Measurements from ENCODE around the gene MARK3. TPM values are rescaled to one million over a fixed set of nuclear protein-coding genes. Genes with fewer than 3 reads are reported as not detected.

Gene MARK3
- total RNA-seq, 2 donors from 2014 or later = 87.2 to 147 TPM

DNA sequence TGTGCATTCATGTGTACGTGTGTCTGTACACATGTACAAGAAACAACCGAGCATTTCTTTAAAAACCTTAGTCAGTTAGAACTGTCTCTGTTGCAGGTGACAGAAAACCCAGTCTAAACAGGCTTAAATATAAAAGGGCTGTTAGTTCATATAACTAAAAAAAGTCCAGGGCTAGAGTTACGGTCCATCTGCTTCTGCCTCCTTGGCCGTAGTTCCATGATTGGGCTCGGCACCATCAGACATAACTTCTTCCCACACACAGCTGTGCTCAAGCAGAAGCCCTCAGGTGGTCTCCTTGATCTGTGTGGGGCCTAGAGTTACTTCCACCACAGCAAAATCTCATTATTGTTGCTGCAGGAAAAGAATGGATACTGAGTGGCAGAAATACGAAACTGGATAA is 102.9 kb downstream of the MARK3 start:
- ATAC-seq (no peak), DNase-seq (no peak)
- TF ChIP-seq POLR2A (IDR thresholded peaks at IDR 0.05) (no peak), CTCF (IDR thresholded peaks at IDR 0.05) (no peak)
- Histone ChIP-seq H3K27ac (no peak overlapping the region), H3K9me3 (no peaks in the 10 kb centered on the region), H3K27me3 (no peaks in the 10 kb centered on the region), H3K4me1 (peaks cover 4% of the 10 kb centered on the region), H3K4me3 (no peak overlapping the region), H3K36me3 (replicated peaks in 1 of 2; ENCODE audit: insufficient read depth in 1 of 2, low read depth in 2 of 2) (peaks cover 0 to 12% of the 10 kb centered on the region in 2 donors)
- 94 to 97% methylated on average over 6 of the region's 6 CpGs for WGBS, 2 donors
- intact Hi-C loops (cut with DNase I) = no loop called here

DNA sequence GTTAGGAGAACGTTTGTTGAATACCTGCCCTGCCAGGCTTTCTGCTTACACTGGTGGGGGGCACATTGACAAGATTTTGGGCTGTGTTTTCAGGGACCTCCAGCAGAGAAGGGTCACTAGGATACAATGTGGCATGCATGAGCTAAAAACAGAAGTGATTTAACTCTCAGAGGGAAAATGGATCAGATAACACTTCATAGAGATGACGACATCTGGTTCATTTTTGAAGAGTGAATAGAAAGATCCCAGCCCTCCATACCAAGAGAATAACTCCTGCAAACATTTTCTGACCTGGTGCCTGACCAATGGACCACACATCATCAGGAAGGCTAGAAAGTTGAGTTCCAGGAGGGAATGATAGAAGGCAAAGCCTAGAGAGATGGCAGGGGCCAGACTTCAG is 103.7 kb downstream of the MARK3 start:
- TF ChIP-seq POLR2A (IDR thresholded peaks at IDR 0.05) (no peak), CTCF (IDR thresholded peaks at IDR 0.05) (no peak)
- Histone ChIP-seq H3K9me3 (no peaks in the 10 kb centered on the region), H3K4me1 (peaks cover 4% of the 10 kb centered on the region), H3K4me3 (no peak overlapping the region), H3K27me3 (no peaks in the 10 kb centered on the region), H3K36me3 (replicated peaks in 1 of 2; ENCODE audit: insufficient read depth in 1 of 2, low read depth in 2 of 2) (peaks cover 0 to 14% of the 10 kb centered on the region in 2 donors), H3K27ac (no peak overlapping the region)
- DNase-seq (no peak), ATAC-seq (no peak)
- 80 to 84% methylated on average over 2 of the region's 2 CpGs for WGBS, 2 donors
- intact Hi-C loops (cut with DNase I) = no loop called here

GRCh38 chr14:103489621-103490020 is 104.4 kb downstream of the MARK3 start:
- DNase-seq = no peak
- Histone ChIP-seq H3K4me3 (no peak overlapping the region), H3K36me3 (replicated peaks in 1 of 2; ENCODE audit: insufficient read depth in 1 of 2, low read depth in 2 of 2) (peaks cover 0 to 16% of the 10 kb centered on the region in 2 donors), H3K27ac (no peak overlapping the region), H3K4me1 (peaks cover 4% of the 10 kb centered on the region), H3K27me3 (no peaks in the 10 kb centered on the region), H3K9me3 (no peaks in the 10 kb centered on the region)
- intact Hi-C loops (cut with DNase I) = no loop called here
- no peak for ATAC-seq
- TF ChIP-seq POLR2A (IDR thresholded peaks at IDR 0.05) (no peak), CTCF (IDR thresholded peaks at IDR 0.05) (no peak)
- WGBS, 2 donors = 94 to 100% methylated on average over 2 of the region's 2 CpGs

DNA sequence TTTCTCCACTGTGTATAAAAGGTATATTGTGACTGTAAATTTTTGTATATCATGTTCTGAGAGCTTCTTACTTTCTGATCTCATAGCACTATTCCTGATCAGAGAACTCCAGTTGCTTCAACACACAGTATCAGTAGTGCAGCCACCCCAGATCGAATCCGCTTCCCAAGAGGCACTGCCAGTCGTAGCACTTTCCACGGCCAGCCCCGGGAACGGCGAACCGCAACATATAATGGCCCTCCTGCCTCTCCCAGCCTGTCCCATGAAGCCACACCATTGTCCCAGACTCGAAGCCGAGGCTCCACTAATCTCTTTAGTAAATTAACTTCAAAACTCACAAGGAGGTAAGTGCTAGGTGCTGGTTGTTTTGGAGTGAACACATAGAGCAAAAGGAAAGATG is 106.5 kb downstream of the MARK3 start:
- DNase-seq (no peak), ATAC-seq (no peak)
- Histone ChIP-seq H3K36me3 (replicated peaks in 1 of 2; ENCODE audit: insufficient read depth in 1 of 2, low read depth in 2 of 2) (peaks cover 0 to 25% of the 10 kb centered on the region in 2 donors), H3K4me3 (no peak overlapping the region), H3K9me3 (no peaks in the 10 kb centered on the region), H3K4me1 (no peaks in the 10 kb centered on the region), H3K27ac (no peak overlapping the region), H3K27me3 (no peaks in the 10 kb centered on the region)
- 85 to 88% methylated on average over 8 to 10 of the region's 10 CpGs for whole genome bisulfite sequencing, 2 donors
- TF ChIP-seq CTCF (IDR thresholded peaks at IDR 0.05) = no peak
- no peak for TF ChIP-seq POLR2A (IDR thresholded peaks at IDR 0.05)
- intact Hi-C loops (cut with DNase I) = no loop called here

- DNase-seq (no peak), ATAC-seq (no peak)
- no peaks in the 10 kb centered on the region for H3K9me3 ChIP-seq
- peaks cover 0 to 23% of the 10 kb centered on the region in 2 donors for H3K36me3 ChIP-seq (replicated peaks in 1 of 2; ENCODE audit: insufficient read depth in 1 of 2, low read depth in 2 of 2)
- intact Hi-C loops (cut with DNase I) = no loop called here
- no peaks in the 10 kb centered on the region for H3K27me3 ChIP-seq
- H3K4me1 ChIP-seq = no peaks in the 10 kb centered on the region
- no peak overlapping the region for H3K4me3 ChIP-seq
- 71 to 83% methylated on average over 6 of the region's 6 CpGs for WGBS, 2 donors
- no peak overlapping the region for H3K27ac ChIP-seq
- TF ChIP-seq POLR2A (IDR thresholded peaks at IDR 0.05) (no peak), CTCF (IDR thresholded peaks at IDR 0.05) (no peak)
Measured at GRCh38 chr14:103492156-103492925, 107.1 kb downstream of the MARK3 start.
